ENCODE results near the gene STAP2.

STAP2 gene

DNA sequence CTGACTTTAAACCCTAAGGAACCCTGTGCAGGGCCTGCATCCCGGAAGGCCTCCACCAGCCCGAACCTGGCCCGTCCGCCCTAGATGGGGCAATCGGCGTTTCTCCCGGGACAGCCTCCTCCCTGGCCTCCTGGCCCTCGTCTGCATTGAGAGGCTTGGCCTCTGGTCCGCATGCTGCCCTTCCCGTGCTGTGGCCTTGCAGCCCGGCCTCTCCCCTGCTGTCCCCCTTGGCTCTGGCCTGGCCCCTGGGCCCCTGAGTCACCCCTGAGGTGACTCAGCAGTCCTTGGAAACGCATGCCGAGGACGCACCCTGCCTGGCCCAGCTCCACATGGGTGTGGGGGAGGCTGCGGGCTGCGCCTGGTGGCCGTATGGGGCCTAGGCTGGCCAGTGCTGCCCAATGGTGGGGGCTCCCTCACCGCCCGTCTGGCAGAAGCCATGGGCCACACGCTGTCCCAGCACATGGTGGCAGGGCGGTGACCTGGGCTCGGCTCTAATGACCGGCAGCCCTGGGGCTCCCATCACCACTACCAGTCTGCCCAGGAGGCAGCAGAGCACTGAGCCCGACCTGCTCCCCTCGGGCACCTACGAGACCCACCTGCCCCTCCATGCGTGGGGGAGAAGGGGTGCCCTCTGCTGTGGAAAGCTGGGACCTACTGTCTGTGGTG lies 36.0 kb upstream of the STAP2 start:
- Histone ChIP-seq H3K4me3 (no peak overlapping the region), H3K9me3 (no peaks in the 10 kb centered on the region), H3K4me1 (peaks cover 13% of the 10 kb centered on the region), H3K27me3 (ENCODE audit: low read depth) (no peaks in the 10 kb centered on the region), H3K36me3 (replicated peaks) (no peaks in the 10 kb centered on the region)
- DNase-seq (ENCODE audit: low spot score in 2 of 2), result no peak
- in situ Hi-C loops (cut with MboI; ENCODE audit: low sequenced_read_pairs), result no loop called here

DNA sequence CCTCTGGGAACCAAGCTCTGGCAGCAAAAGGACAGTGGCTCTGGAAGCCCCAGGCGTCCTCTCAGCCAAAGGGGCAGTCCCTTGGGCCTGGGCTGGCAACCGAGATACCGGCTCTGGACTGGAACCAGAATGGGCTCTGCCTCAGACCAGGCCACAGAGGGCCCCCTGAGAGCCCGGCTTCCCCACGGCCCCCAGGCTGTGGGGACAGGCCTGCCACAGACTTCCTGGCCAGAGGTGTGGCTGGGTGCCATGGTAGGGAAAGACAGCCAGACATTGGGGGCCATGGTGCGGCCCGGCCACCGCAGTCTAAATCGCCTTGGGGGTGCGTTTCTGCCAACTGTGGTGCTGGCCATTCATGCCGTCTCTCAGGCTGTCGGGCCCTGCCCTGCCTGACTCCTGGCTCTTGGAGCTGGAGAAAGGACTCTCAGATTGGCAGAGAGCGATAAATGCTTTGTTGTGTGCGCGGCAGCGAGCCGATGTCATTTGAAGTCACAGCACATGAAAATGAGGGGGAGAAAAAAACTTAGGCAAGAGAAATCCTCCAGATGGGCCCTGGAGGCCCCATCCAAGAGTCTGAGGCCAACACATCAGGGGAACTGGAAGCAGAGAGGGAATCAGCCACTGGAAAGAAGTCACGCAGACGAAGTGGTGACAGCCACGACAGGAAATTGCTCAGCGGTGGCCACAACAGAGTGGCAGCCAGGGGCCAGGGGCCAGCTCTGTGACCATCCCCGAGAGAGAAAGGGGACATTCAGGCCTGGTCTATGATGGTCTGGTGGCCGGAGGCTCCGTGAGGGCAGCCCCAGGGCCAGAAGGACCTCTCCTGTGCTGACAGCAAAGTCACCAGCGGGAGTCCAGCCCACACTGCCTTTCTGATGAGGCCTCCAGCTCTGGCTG lies 35.2 kb upstream of the STAP2 start:
- Histone ChIP-seq H3K27me3 (ENCODE audit: low read depth) (no peaks in the 10 kb centered on the region), H3K9me3 (no peaks in the 10 kb centered on the region), H3K36me3 (replicated peaks) (no peaks in the 10 kb centered on the region), H3K4me1 (peaks cover 13% of the 10 kb centered on the region), H3K4me3 (no peak overlapping the region)
- DNase-seq (ENCODE audit: low spot score in 2 of 2), result no peak
- in situ Hi-C loops (cut with MboI; ENCODE audit: low sequenced_read_pairs), result no loop called here

DNA sequence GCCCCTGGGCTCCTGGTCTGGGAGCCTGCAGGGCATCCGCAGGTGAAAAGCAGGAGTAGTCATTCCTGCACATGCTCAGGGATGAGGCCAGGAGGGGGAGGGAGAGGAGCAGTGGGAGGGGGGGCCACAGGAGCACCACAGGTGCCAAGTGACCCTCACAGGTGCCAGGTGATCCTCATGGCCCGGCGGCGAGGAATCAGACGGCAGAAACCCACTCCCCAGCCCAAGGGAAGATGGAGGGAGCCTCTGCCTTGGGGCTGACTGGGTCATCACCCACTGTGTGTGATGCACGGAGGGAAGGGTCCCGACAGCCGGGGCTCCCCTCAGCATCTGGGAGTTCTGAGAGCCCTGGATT lies 34.4 kb upstream of the STAP2 start:
- H3K4me1 ChIP-seq, result peaks cover 13% of the 10 kb centered on the region

DNA sequence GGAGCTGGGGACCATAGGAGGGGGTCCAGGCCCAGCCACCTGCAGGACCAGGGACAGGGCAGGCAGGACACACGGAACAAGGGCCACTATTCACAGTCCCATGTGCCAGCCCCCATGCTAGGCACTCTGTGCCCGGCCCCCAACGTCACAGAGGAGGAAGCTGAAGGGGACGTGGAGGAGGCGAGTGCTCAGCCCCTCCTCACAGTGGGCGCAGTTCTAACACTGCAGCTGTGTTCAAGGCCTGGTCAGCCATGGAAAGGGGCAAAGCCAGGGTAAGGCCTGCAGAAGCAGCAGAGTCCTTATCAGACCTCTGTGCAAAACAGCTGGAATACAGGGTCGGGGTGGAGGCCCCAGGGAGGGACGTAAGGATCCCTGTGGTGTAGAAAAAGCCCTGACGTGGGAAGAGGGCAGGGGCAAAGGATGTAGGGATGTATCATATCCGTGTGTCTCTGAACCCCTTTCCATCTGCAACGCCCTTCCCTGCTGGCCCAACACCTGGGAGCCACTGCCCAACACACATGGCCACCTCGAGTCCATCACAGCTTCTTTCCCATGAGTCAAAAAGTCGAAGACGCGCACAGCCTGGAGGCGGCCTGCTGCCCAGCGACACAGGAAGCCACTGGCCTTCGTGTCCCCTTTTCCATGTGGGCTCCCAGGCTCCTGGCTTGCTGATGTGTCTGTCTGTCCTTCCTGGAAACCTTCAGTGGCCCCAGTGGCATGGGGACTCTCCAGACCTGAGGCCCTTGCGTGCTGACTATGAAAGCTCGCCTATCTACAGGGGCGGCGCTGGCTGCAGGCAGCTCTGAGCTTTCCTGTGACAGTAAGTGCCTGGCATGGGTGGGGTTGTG lies 33.8 kb upstream of the STAP2 start:
- Histone ChIP-seq H3K27me3 (ENCODE audit: low read depth) (no peaks in the 10 kb centered on the region), H3K4me3 (no peak overlapping the region), H3K4me1 (peaks cover 13% of the 10 kb centered on the region), H3K36me3 (replicated peaks) (0 out of 2 replicates have a peak, but pooled peaks cover 3% of the 10 kb centered on the region), H3K9me3 (no peaks in the 10 kb centered on the region)
- in situ Hi-C loops (cut with MboI; ENCODE audit: low sequenced_read_pairs), result no loop called here
- no peak for DNase-seq (ENCODE audit: low spot score in 2 of 2)

More for the DNA sequence above, 34.4 kb upstream of the STAP2 start:
- H3K36me3 ChIP-seq (replicated peaks), result 0 out of 2 replicates have a peak, but pooled peaks cover under 1% of the 10 kb centered on the region
- in situ Hi-C loops (cut with MboI; ENCODE audit: low sequenced_read_pairs), result no loop called here
- no peak for DNase-seq (ENCODE audit: low spot score in 2 of 2)
- no peaks in the 10 kb centered on the region for H3K27me3 ChIP-seq (ENCODE audit: low read depth)
- no peaks in the 10 kb centered on the region for H3K9me3 ChIP-seq
- H3K4me3 ChIP-seq, result no peak overlapping the region

DNA sequence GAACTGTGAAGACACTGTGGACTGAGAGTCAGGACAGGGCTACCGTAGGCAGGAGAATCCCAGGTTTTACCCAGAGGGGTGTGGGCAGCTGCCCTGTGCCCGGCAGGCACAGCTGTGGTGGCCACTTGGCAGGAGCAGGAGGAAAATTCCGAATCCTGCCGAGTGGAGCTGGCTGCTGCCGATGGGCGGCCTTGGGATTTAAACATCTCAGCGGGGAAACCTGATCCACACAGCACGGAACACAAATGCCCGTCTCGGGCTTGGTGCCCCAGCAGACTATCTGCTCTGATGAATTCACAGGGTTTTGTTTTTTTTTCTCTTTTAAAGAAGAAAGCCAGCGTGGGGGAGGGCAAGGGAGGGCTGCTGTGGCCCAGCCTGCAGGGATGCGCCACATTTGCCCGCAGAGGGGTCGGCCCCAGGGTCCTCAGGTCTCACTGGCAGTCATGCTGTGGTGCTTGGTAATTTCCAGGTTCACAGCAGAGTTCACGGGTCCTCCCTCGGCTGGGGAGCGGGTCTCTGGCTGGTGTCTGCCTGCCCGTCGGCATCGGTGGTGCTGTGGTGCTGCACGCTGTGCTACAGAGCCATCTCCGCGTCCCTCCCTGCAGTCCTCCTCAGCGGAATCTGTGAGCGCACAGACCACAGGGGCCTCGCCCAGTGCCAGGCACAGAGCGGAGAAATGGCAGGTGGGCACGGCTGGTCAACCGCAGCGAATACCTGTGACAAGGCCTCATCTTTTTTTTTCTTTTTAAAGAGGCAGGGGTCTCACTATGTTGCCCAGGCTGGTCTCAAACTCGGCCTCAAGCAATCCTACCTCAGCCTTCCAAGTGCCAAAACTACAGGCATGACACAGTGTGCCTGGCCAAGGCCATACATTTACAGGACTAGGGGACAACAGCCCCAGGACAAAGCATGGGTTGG lies 32.9 kb upstream of the STAP2 start:
- no peak for DNase-seq (ENCODE audit: low spot score in 2 of 2)
- Histone ChIP-seq H3K36me3 (replicated peaks) (0 out of 2 replicates have a peak, but pooled peaks cover 3% of the 10 kb centered on the region), H3K4me3 (no peak overlapping the region), H3K27me3 (ENCODE audit: low read depth) (no peaks in the 10 kb centered on the region), H3K4me1 (peaks cover 13% of the 10 kb centered on the region), H3K9me3 (no peaks in the 10 kb centered on the region)
- in situ Hi-C loops (cut with MboI; ENCODE audit: low sequenced_read_pairs), result no loop called here

DNA sequence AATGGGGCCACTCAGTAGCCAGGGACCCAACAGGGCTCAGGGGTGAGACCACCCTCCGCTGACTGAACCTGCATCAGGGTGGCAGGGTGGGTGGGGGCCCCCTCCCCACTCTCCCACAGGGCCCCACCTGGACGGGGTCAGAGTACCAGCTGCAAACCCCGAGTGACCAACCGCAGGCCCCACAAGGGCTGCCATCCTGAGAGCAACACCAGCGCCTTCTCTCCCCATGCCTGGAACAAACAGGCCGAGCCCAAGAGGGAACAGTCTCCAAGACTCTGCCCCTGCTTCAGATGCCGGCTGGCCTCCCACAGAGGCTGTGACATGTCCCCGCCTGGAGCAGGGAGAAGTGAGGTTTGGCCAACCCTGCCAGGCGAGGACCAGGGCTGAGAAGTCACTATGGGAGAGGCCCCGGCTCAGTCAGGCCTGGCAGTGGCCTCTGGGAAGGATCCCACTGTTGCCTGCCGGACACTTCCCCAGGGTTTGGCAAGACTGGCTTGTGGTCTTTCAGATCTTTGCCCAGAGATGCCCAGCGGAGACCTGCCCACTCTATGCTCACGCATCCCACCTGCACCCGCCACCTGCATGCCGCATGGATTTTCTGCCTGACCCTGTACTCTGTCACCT lies 31.9 kb upstream of the STAP2 start:
- Histone ChIP-seq H3K9me3 (no peaks in the 10 kb centered on the region), H3K36me3 (replicated peaks) (peaks cover 11% of the 10 kb centered on the region; the same call in 1 of the 2 replicates), H3K27me3 (ENCODE audit: low read depth) (no peaks in the 10 kb centered on the region), H3K4me1 (peaks cover 4% of the 10 kb centered on the region), H3K4me3 (no peak overlapping the region)
- no peak for DNase-seq (ENCODE audit: low spot score in 2 of 2)
- in situ Hi-C loops (cut with MboI; ENCODE audit: low sequenced_read_pairs), result no loop called here

DNA sequence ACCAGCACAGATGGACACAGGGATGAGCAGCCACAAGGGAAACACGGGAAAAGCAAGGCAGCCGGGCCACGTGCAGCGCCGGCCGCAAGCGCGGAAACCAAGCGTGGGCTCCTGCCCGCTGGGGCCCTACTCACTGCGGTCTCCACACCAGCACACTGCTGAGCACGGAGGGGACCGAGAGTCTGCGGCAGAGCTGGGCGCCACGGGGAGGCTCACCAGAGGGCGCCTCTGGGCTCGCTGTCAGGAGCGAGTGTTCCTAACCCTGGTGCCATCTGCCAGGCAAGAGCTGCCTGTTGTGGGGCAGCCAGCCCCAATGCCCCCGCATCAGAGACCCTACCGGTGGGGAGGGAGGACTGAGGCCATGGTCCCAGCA lies 31.2 kb upstream of the STAP2 start:
- Histone ChIP-seq H3K4me1 (no peaks in the 10 kb centered on the region), H3K27me3 (ENCODE audit: low read depth) (no peaks in the 10 kb centered on the region), H3K4me3 (no peak overlapping the region), H3K36me3 (replicated peaks) (peaks cover 18% of the 10 kb centered on the region; the same call in 1 of the 2 replicates), H3K9me3 (no peaks in the 10 kb centered on the region)
- in situ Hi-C loops (cut with MboI; ENCODE audit: low sequenced_read_pairs), result no loop called here
- no peak for DNase-seq (ENCODE audit: low spot score in 2 of 2)

DNA sequence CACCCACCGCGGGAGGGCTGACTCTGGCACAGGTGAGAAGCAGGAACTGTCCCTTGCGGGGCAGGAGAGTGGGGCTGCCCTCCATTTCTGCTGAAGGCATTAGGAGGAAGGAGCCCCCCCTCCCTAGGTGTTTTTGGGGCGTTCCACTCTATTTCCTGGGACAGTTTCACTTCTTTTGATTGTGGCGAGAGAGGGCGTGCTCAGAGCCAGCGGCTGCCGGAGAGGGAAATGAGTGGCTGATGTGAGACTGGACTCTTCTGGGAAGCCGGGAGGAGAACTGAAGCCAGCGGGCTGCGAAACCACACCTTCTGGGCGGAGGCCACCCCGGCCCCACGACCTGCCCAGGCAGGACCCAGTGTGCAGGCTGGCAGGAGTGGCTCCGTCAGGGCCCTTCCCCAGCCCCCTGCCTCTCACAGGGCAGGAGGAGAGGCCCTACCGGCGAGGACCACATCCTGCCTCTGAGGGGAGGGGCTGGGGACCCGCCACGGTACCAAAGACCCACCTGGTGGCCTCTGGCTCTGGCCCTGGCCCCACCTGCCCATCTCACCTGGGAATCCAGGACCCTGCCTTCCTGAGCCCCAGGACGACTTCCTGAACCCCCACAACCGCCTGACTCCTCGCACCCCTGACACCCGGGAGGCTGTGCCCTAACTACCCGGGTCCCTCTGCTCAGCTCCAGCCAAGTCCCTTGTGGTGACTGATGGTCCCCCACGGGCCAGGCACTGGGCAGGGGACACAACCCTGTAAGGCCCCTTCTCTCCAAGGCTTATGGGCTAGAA lies 30.7 kb upstream of the STAP2 start:
- Histone ChIP-seq H3K36me3 (replicated peaks) (peaks cover 21% of the 10 kb centered on the region), H3K4me1 (no peaks in the 10 kb centered on the region), H3K9me3 (no peaks in the 10 kb centered on the region), H3K4me3 (no peak overlapping the region), H3K27me3 (ENCODE audit: low read depth) (no peaks in the 10 kb centered on the region)
- in situ Hi-C loops (cut with MboI; ENCODE audit: low sequenced_read_pairs), result no loop called here
- no peak for DNase-seq (ENCODE audit: low spot score in 2 of 2)

DNA sequence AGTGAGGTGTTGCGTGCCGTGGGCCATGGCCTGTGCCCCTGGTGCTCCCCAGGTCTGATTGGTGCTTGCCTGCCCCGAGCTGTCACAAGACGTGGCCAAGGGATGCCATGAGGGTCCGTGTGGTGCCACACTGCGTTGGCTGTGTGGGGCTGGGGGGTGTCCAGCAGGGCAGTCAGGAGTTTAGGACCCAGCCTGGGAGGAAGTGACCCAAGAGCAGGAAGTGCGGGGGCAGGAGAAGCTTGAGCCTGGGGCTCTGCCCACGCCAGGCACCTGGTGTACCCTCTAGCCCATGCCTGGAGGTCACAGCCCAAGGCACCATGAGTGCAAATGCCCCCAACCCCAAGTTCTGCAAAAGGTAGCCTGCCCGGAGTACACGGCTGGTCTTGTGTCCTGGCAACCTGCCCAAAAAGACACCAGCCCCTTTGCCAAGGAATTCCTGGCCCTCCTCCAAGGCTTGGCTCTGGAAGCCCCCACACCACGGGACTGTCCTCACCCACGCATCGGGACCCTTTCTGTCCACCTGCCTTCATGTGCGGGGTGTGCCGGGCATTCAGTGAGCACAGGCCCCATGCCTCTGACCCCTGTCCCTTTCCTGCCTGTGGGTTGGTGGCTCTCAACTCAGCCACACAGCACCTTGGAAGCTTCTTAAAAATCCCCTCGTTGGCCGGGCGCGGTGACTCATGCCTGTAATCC lies 29.6 kb upstream of the STAP2 start:
- H3K27me3 ChIP-seq (ENCODE audit: low read depth), result no peaks in the 10 kb centered on the region
- H3K4me1 ChIP-seq, result no peaks in the 10 kb centered on the region
- no peak for DNase-seq (ENCODE audit: low spot score in 2 of 2)
- in situ Hi-C loops (cut with MboI; ENCODE audit: low sequenced_read_pairs), result no loop called here
- H3K4me3 ChIP-seq, result no peak overlapping the region
- H3K36me3 ChIP-seq (replicated peaks), result peaks cover 31% of the 10 kb centered on the region
- H3K9me3 ChIP-seq, result no peaks in the 10 kb centered on the region

DNA sequence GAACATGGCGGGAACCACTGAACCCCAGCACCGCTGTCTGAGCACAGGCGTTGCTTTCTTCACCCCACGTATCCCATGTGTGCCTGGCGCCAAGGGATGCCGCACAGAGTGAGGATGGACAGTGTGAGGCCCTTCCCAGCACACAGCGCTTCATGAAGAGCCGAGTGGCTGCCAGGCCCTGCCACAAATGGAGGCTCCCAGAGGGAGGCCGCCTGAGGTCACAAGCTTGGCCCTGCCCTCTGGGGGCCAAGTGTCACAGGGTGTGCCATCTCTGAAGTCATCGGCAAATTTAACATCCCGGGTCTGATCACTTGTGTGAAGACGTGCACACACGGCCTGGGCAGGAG lies 29.1 kb upstream of the STAP2 start:
- no peak overlapping the region for H3K4me3 ChIP-seq
- in situ Hi-C loops (cut with MboI; ENCODE audit: low sequenced_read_pairs), result no loop called here
- no peaks in the 10 kb centered on the region for H3K4me1 ChIP-seq
- no peaks in the 10 kb centered on the region for H3K27me3 ChIP-seq (ENCODE audit: low read depth)
- no peak for DNase-seq (ENCODE audit: low spot score in 2 of 2)
- peaks cover 36% of the 10 kb centered on the region for H3K36me3 ChIP-seq (replicated peaks)
- no peaks in the 10 kb centered on the region for H3K9me3 ChIP-seq

DNA sequence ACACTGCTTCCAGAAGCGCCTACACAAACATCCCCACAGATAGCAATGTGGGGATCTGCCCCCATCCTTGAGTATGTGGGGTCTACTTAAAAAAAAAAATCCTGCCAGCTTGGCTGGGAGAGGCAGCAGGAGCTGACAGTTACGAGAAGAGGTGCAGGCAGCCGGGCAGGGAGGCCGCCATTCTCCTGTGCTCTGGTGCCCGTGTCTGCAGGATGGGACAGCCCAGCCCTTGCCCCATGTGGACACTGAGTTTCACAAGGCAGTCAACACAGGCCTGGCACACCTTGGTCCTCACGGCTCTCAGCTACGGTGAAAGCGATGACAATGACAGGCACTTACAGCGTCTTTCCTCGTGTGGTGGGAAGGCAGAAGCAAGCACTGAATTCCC lies 28.7 kb upstream of the STAP2 start:
- H3K9me3 ChIP-seq, result no peaks in the 10 kb centered on the region
- in situ Hi-C loops (cut with MboI; ENCODE audit: low sequenced_read_pairs), result no loop called here
- no peak overlapping the region for H3K4me3 ChIP-seq
- DNase-seq (ENCODE audit: low spot score in 2 of 2), result no peak
- H3K27me3 ChIP-seq (ENCODE audit: low read depth), result no peaks in the 10 kb centered on the region
- no peaks in the 10 kb centered on the region for H3K4me1 ChIP-seq
- peaks cover 40% of the 10 kb centered on the region for H3K36me3 ChIP-seq (replicated peaks)
